SKM-1 (cell line): ENCODE results near the gene NOTUM.
A peak's percentile ranks its signal among the peaks of the same experiment; 100 is the strongest.

ENCODE experiments used
- DNase-seq: peaks from one replicate; lab custom pipeline; 2025; ENCODE audit not compliant: unreplicated experiment; lab: John Stamatoyannopoulos, UW

Gene NOTUM

GRCh38 chr17:81911277-81911961 lies 49.6 kb downstream of the NOTUM start, which contains the start of gene PCYT2:
PCYT2 (minus strand) TSS chr17:81911399; CDS start chr17:81911355, 44 bp downstream.
- peak; percentile 63 for DNase-seq

DNA sequence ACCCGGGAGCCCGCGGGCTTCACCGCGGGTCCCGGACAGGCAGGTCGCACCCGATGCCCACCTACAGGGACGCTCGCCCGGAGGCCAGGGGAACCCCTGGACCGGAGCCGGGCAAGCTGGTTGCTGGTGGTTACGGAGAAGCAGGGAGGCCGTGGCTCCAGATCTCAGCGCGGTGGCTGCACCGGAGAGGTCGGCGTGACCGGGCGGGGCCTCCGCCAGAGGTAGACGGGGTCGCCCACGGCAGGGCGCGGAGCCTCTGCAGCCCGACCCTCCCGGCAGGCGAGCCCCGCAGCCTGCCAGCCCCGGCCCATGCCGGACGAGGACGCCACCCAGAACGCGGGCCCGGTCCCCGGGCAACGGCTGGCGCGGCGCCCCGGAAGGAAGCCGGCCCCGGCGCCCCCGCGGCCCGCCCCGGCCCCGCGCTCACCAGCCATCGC lies 50.1 kb downstream of the NOTUM start:
- no peak for DNase-seq

GRCh38 chr17:81909966-81910839 lies 50.8 kb downstream of the NOTUM start:
- peak; percentile 17 for DNase-seq

DNA sequence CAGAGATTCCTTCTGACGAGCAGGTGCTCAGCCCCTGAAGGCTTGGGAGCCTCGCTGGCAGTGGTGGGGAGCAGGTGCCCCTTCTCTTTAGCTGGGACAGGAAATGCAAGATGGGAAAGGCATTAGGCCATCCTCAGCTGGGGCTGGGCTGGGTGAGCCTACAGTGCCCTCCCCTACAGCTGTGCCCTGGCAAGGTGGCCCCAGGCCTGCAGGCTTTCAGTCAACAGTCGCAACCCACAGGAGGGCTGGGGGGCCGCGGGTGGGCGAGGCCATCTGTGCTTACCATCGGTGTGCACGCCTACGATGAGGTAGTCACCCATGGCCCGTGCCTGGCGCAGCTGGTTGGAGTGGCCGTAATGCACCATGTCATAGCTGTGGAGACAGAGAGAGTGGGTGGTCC lies 51.8 kb downstream of the NOTUM start:
- no peak for DNase-seq

GRCh38 chr17:81908793-81909192 lies 52.2 kb downstream of the NOTUM start:
- no peak for DNase-seq

DNA sequence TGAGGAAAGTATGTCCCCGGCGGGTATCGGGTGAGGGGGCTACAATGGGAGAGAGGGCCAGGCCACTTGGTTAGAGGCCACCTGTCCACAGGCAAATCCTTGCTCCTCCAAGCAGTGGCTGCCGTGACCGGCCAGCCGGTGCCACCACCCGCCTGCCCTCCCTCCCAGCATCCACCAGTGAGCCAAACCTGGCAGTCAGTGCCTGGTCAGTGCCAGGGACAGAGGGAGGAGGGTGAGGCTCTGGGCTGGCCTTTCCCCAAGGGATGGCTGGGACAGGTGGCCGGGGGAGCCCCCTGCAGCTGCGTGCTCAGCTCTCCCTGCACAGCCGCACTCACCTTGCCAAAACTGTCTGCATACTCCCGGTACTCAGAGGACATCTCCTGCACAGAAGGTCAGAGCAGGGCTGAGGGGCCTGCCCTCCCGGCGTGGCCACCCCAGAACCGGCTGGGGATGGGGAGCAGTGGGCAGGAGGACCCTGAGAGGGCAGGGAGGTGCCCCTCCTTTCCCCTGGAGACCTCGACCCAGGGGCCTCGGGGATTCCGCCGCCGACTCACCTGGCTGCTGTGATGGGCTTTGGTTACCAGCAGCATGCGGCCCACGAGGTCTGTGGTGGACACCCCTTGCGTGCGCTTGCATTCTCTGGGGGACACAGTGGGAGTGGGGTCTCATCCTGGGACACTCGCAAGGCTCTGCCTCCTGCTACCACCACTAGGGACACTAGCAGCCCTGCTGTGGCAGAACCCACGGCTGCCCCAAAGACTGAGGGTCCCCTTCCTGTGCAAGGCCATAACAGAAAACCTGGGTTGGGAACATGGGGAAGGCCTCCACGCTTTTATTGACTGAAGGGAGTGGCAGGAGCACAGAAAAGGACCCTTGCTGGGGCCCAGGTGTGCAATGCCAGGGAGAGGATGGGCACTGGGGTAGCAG lies 53.5 kb downstream of the NOTUM start:
- no peak for DNase-seq

DNA sequence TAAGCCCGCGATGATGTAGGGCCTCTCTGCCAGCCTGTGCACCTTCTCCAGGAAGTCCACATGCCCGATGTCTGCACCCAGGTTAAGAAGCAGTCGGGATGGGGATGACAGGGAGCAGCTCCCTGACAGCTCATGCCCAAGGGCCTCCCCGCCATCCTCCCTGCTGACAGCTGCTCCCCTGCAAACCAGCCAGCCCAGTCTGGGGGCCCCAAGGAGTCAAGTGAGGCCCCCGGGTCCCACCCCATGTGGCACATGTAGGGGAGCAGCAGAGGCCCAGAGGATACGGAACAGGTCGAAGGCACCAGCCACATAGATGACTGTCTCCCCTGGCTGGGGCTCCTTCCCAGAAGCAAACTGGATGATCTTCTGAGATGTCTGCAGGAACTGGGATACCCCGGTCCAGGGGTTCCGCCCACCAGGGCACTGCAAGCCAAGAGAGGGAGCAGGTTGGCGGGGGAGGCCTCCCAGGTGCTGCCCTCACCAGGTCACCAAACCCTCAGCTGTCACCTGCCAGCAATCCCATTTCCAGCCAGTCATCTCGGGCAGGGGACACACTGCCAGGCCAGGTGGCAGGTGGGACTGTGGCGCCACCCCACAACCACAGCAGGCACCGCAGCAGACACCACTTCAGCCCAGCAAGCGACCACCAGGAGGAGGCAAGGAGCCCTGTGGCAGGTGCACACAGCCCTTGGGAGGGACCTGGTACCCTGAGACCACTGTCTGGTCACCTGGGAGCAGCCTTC lies 54.3 kb downstream of the NOTUM start:
- DNase-seq: no peak

GRCh38 chr17:81905993-81906392 lies 55.0 kb downstream of the NOTUM start:
- DNase-seq: no peak

- no peak for DNase-seq
These were observed 55.5 kb downstream of the NOTUM start for GRCh38 chr17:81905424-81905875.

GRCh38 chr17:81904600-81905423 lies 56.2 kb downstream of the NOTUM start:
- no peak for DNase-seq

DNA sequence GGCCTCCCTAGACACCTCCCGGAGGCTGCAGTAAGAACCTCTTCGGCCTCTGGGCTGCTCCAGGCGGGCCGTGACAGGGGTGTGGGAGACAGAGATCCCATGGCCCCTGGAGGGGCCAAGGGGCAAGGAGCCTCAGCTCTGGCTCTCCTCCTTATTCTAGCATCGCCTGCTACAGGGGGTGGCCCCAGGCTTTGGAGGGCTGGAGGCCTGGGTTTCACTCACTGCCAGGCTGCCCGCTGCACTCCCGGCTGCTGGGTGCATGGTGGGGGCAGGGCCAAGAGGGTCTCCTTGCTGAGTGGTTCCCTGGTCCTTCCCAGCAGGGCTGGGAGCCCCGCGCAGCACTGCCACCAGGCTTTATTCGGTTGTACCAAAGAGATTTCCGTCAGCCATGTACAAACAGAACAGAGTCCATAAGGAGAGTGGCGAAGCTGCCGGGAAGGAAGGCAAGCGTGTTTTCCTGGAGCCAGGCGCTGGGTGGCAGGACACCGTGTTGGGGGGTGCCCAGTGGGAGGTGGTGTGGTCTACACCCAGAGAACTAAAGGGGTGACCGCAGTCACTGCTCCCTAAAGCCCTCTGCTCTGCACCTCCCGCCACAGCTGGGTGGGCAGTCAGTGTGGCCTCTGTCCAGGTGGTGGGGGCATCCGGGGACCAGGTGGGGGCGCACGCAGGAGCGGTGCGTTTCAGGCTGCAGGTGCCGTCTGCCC lies 56.9 kb downstream of the NOTUM start:
- no peak for DNase-seq

GRCh38 chr17:81903415-81903831 lies 57.6 kb downstream of the NOTUM start:
- no peak for DNase-seq

- DNase-seq: no peak
These were observed 58.2 kb downstream of the NOTUM start for GRCh38 chr17:81902653-81903414.
